HEK293 (cell line): ENCODE data around the gene MLX.

Experiments
- ATF2 ChIP-seq: fragments of 450-650 bp; formaldehyde crosslinking; IDR thresholded peaks from 2 replicates; pipeline ENCODE4 v1.5.1; 2016; ENCODE audit warnings: missing biosample characterization, missing genetic modification characterization, low read depth
- GLIS1 ChIP-seq: fragments of 450-650 bp; formaldehyde crosslinking; IDR thresholded peaks from 2 replicates; pipeline ENCODE4 v1.5.1; 2016; ENCODE audit warnings: missing biosample characterization, missing genetic modification characterization
- GLIS2 ChIP-seq: fragments of 450-650 bp; formaldehyde crosslinking; IDR thresholded peaks from 2 replicates; pipeline ENCODE4 v1.5.1; 2016; ENCODE audit warnings: missing biosample characterization, missing genetic modification characterization
- HOXA7 ChIP-seq: sonication (generic); formaldehyde crosslinking; IDR thresholded peaks from 2 replicates; pipeline ENCODE4 v1.8.1; 2022; ENCODE audit warnings: missing genetic modification reagents, borderline replicate concordance
- HOXD13 ChIP-seq: sonication (generic); formaldehyde crosslinking; IDR thresholded peaks from 2 replicates; pipeline ENCODE4 v1.8.0; 2022; ENCODE audit warnings: missing genetic modification reagents, borderline replicate concordance
- KLF9 ChIP-seq: fragments of 450-650 bp; formaldehyde crosslinking; IDR thresholded peaks from 2 replicates; pipeline ENCODE4 v1.5.1; 2016; ENCODE audit warnings: missing biosample characterization, missing genetic modification characterization, low read depth
- PRDM1 ChIP-seq: fragments of 450-650 bp; formaldehyde crosslinking; IDR thresholded peaks from 2 replicates; pipeline ENCODE4; 2016; ENCODE audit warnings: missing biosample characterization, missing genetic modification characterization
- PRDM4 ChIP-seq: fragments of 450-650 bp; formaldehyde crosslinking; IDR thresholded peaks from 2 replicates; pipeline ENCODE4 v1.5.1; 2017; ENCODE audit warnings: missing biosample characterization, missing genetic modification characterization
- SALL2 ChIP-seq: fragments of 450-650 bp; formaldehyde crosslinking; IDR thresholded peaks from 2 replicates; pipeline ENCODE4 v1.5.0; 2017; ENCODE audit warnings: missing biosample characterization, mild to moderate bottlenecking, missing genetic modification characterization, borderline replicate concordance
- SP2 ChIP-seq: fragments of 450-650 bp; formaldehyde crosslinking; IDR thresholded peaks from 2 replicates; pipeline ENCODE4 v1.5.1; 2016; ENCODE audit warnings: missing biosample characterization, missing genetic modification characterization
- SP3 ChIP-seq: fragments of 450-650 bp; formaldehyde crosslinking; IDR thresholded peaks from 2 replicates; pipeline ENCODE4 v1.5.1; 2016; ENCODE audit warnings: missing biosample characterization, missing genetic modification characterization
- TCF7L2 ChIP-seq: IDR thresholded peaks from 2 replicates; pipeline ENCODE4 v1.6.1; 2011; ENCODE audit warnings: low read depth, mild to moderate bottlenecking, inconsistent platforms, low read length, moderate library complexity, borderline replicate concordance
- YY2 ChIP-seq: fragments of 450-650 bp; formaldehyde crosslinking; IDR thresholded peaks from 2 replicates; pipeline ENCODE4 v1.5.1; 2016; ENCODE audit warnings: missing biosample characterization, missing genetic modification characterization
- ZFP37 ChIP-seq: fragments of 450-650 bp; formaldehyde crosslinking; IDR thresholded peaks from 2 replicates; pipeline ENCODE4 v1.5.1; 2016; ENCODE audit warnings: missing biosample characterization, missing genetic modification characterization
- ZNF169 ChIP-seq: fragments of 450-650 bp; formaldehyde crosslinking; IDR thresholded peaks from 2 replicates; pipeline ENCODE4 v1.5.1; 2016; ENCODE audit warnings: missing biosample characterization, missing genetic modification characterization
- ZNF239 ChIP-seq: fragments of 450-650 bp; formaldehyde crosslinking; IDR thresholded peaks from 2 replicates; pipeline ENCODE4 v1.5.1; 2016; ENCODE audit warnings: missing biosample characterization, missing genetic modification characterization
- ZNF266 ChIP-seq: fragments of 450-650 bp; formaldehyde crosslinking; IDR thresholded peaks from 2 replicates; pipeline ENCODE4 v1.5.1; 2016; ENCODE audit warnings: missing biosample characterization, missing genetic modification characterization, low read depth
- ZNF350 ChIP-seq: fragments of 450-650 bp; formaldehyde crosslinking; IDR thresholded peaks from 2 replicates; pipeline ENCODE4 v1.5.0; 2017; ENCODE audit warnings: missing biosample characterization, mild to moderate bottlenecking, missing genetic modification characterization
- ZNF362 ChIP-seq: fragments of 450-650 bp; formaldehyde crosslinking; IDR thresholded peaks from 2 replicates; pipeline ENCODE4 v1.5.1; 2016; ENCODE audit warnings: missing biosample characterization, missing genetic modification characterization
- ZNF48 ChIP-seq: fragments of 450-650 bp; formaldehyde crosslinking; IDR thresholded peaks from 2 replicates; pipeline ENCODE4 v1.5.1; 2016; ENCODE audit warnings: missing biosample characterization, missing genetic modification characterization
- ZNF561 ChIP-seq: fragments of 450-650 bp; IDR thresholded peaks from 2 replicates; pipeline ENCODE4 v1.5.1; 2018; ENCODE audit warnings: missing biosample characterization, missing genetic modification characterization, borderline replicate concordance
- ZNF610 ChIP-seq: fragments of 450-650 bp; formaldehyde crosslinking; IDR thresholded peaks from 2 replicates; pipeline ENCODE4 v1.5.1; 2016; ENCODE audit warnings: missing biosample characterization, missing genetic modification characterization, borderline replicate concordance
- ZNF660 ChIP-seq: fragments of 450-650 bp; IDR thresholded peaks from 2 replicates; pipeline ENCODE4 v1.5.1; 2018; ENCODE audit warnings: missing biosample characterization, mild to moderate bottlenecking, missing genetic modification characterization
- ZNF664 ChIP-seq: fragments of 450-650 bp; formaldehyde crosslinking; IDR thresholded peaks from 2 replicates; pipeline ENCODE4 v1.5.1; 2016; ENCODE audit warnings: missing biosample characterization, missing genetic modification characterization
- ZNF792 ChIP-seq: fragments of 450-650 bp; formaldehyde crosslinking; IDR thresholded peaks from 2 replicates; pipeline ENCODE4 v1.5.1; 2016; ENCODE audit warnings: missing biosample characterization, missing genetic modification characterization
- ZXDB ChIP-seq: fragments of 450-650 bp; formaldehyde crosslinking; IDR thresholded peaks from 2 replicates; pipeline ENCODE4 v1.5.1; 2016; ENCODE audit warnings: missing biosample characterization, missing genetic modification characterization
- TF ChIP-seq, protein P1 (sequence below): fragments of 450-650 bp; formaldehyde crosslinking; IDR thresholded peaks from 2 replicates; pipeline ENCODE4 v1.5.1; 2016; ENCODE audit warnings: missing biosample characterization, missing genetic modification characterization
- TF ChIP-seq, protein P2 (sequence below): fragments of 450-650 bp; formaldehyde crosslinking; IDR thresholded peaks from 2 replicates; pipeline ENCODE4 v1.5.1; 2016; ENCODE audit warnings: missing biosample characterization, missing genetic modification characterization
- TF ChIP-seq, protein P3 (sequence below): fragments of 450-650 bp; formaldehyde crosslinking; IDR thresholded peaks from 2 replicates; pipeline ENCODE4 v1.5.1; 2017; ENCODE audit warnings: missing biosample characterization, missing genetic modification characterization

The MLX gene

GRCh38 chr17:42518755-42519545 is 48.0 kb upstream of the MLX start (continued):
- TF ChIP-seq, protein P1, sequence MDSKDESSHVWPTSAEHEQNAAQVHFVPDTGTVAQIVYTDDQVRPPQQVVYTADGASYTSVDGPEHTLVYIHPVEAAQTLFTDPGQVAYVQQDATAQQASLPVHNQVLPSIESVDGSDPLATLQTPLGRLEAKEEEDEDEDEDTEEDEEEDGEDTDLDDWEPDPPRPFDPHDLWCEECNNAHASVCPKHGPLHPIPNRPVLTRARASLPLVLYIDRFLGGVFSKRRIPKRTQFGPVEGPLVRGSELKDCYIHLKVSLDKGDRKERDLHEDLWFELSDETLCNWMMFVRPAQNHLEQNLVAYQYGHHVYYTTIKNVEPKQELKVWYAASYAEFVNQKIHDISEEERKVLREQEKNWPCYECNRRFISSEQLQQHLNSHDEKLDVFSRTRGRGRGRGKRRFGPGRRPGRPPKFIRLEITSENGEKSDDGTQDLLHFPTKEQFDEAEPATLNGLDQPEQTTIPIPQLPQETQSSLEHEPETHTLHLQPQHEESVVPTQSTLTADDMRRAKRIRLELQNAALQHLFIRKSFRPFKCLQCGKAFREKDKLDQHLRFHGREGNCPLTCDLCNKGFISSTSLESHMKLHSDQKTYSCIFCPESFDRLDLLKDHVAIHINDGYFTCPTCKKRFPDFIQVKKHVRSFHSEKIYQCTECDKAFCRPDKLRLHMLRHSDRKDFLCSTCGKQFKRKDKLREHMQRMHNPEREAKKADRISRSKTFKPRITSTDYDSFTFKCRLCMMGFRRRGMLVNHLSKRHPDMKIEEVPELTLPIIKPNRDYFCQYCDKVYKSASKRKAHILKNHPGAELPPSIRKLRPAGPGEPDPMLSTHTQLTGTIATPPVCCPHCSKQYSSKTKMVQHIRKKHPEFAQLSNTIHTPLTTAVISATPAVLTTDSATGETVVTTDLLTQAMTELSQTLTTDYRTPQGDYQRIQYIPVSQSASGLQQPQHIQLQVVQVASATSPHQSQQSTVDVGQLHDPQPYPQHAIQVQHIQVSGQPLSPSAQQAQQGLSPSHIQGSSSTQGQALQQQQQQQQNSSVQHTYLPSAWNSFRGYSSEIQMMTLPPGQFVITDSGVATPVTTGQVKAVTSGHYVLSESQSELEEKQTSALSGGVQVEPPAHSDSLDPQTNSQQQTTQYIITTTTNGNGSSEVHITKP (tag by site-specific recombination): peak; percentile 34; the same call in 1 of the 2 replicates
- no peak for TF ChIP-seq TCF7L2
- peak; percentile 82 for TF ChIP-seq PRDM1 (tag by site-specific recombination)
- TF ChIP-seq SP3 (tag by site-specific recombination): no peak
- TF ChIP-seq ZNF792 (tag by site-specific recombination): no peak
- no peak for TF ChIP-seq ZNF239 (tag by site-specific recombination)
- TF ChIP-seq SALL2 (tag by site-specific recombination): no peak
- TF ChIP-seq HOXA7 (CRISPR knock-in tag): no peak
- TF ChIP-seq ZNF350 (tag by site-specific recombination): no peak
- TF ChIP-seq ATF2 (tag by site-specific recombination): no peak
- TF ChIP-seq ZNF660 (tag by site-specific recombination): no peak
- TF ChIP-seq SP2 (tag by site-specific recombination): no peak
- TF ChIP-seq YY2 (tag by site-specific recombination): no peak
- TF ChIP-seq ZNF169 (tag by site-specific recombination): no peak
- TF ChIP-seq PRDM4 (tag by site-specific recombination): no peak
- no peak for TF ChIP-seq ZNF561
- TF ChIP-seq GLIS1 (tag by site-specific recombination): peak; percentile 62
- TF ChIP-seq, protein P2, sequence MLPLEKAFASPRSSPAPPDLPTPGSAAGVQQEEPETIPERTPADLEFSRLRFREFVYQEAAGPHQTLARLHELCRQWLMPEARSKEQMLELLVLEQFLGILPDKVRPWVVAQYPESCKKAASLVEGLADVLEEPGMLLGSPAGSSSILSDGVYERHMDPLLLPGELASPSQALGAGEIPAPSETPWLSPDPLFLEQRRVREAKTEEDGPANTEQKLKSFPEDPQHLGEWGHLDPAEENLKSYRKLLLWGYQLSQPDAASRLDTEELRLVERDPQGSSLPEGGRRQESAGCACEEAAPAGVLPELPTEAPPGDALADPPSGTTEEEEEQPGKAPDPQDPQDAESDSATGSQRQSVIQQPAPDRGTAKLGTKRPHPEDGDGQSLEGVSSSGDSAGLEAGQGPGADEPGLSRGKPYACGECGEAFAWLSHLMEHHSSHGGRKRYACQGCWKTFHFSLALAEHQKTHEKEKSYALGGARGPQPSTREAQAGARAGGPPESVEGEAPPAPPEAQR (tag by site-specific recombination): no peak
- TF ChIP-seq HOXD13: no peak
- TF ChIP-seq ZNF266 (tag by site-specific recombination): no peak
- no peak for TF ChIP-seq ZNF362 (tag by site-specific recombination)
- no peak for TF ChIP-seq ZFP37 (tag by site-specific recombination)
- no peak for TF ChIP-seq ZNF48 (tag by site-specific recombination)
- TF ChIP-seq, protein P3, sequence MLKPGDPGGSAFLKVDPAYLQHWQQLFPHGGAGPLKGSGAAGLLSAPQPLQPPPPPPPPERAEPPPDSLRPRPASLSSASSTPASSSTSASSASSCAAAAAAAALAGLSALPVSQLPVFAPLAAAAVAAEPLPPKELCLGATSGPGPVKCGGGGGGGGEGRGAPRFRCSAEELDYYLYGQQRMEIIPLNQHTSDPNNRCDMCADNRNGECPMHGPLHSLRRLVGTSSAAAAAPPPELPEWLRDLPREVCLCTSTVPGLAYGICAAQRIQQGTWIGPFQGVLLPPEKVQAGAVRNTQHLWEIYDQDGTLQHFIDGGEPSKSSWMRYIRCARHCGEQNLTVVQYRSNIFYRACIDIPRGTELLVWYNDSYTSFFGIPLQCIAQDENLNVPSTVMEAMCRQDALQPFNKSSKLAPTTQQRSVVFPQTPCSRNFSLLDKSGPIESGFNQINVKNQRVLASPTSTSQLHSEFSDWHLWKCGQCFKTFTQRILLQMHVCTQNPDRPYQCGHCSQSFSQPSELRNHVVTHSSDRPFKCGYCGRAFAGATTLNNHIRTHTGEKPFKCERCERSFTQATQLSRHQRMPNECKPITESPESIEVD (tag by site-specific recombination): no peak
- peak; percentile 33; the same call in 1 of the 2 replicates for TF ChIP-seq KLF9 (tag by site-specific recombination)
- no peak for TF ChIP-seq GLIS2 (tag by site-specific recombination)
- no peak for TF ChIP-seq ZNF610 (tag by site-specific recombination)
- no peak for TF ChIP-seq ZNF664 (tag by site-specific recombination)
- TF ChIP-seq ZXDB: no peak
